Upper lobe of right lung (tissue), 1 donor: ENCODE measurements around the gene PCMTD2. TPM values are rescaled to one million over a fixed set of nuclear protein-coding genes. Genes with fewer than 3 reads are reported as not detected.

Experiments
- ATAC-seq: fragments of 200-7000 bp; cut with Tn5 transposase; one replicate; pipeline ENCODE4 v1.9.1; 2020; ENCODE audit warnings: mild to moderate bottlenecking, moderate library complexity
- DNase-seq: peaks from one replicate; pipeline ENCODE4 v3.0.0-alpha.2; 2020
- H3K27ac ChIP-seq: fragments of 200-600 bp; one replicate; pipeline ENCODE4 v1.8.0; 2022
- H3K27me3 ChIP-seq: fragments of 200-600 bp; one replicate; pipeline ENCODE4 v1.8.0; 2022; ENCODE audit warnings: mild to moderate bottlenecking
- H3K36me3 ChIP-seq: fragments of 200-600 bp; one replicate; pipeline ENCODE4 v1.8.0; 2022
- H3K4me1 ChIP-seq: fragments of 200-600 bp; one replicate; pipeline ENCODE4 v1.8.0; 2022
- H3K4me3 ChIP-seq: fragments of 200-600 bp; one replicate; pipeline ENCODE4 v1.8.0; 2022; ENCODE audit warnings: mild to moderate bottlenecking
- H3K9me3 ChIP-seq: fragments of 200-600 bp; one replicate; pipeline ENCODE4 v1.8.0; 2022
- CTCF ChIP-seq: fragments of 200-600 bp; IDR thresholded peaks from one replicate; pipeline ENCODE4 v1.8.0; 2022; ENCODE audit warnings: antibody characterized with exemption
- intact Hi-C: fragments of 100-400 bp; cut with DNase I; formaldehyde crosslinking; loops from one replicate; pipeline ENCODE4 v1.11.0; 2022
- total RNA-seq: library from RNA; stranded (reverse); fragmentation: NEBNext Ultra II Directional; extraction: Animal tissue kit (Norgen Biotek cat#: 25700); gene quantifications from one replicate; pipeline ENCODE4 v1.2.1, GENCODE V29; 2021
- donor health status: DM: no; HTN: yes; CAD: no; lungs with severe emphysema.

PCMTD2 gene
- total RNA-seq, 1 donor from 2014 or later: 58.8 TPM

- TF ChIP-seq CTCF: no peak
- no peaks in the 10 kb centered on the region for H3K4me1 ChIP-seq
- no peaks in the 10 kb centered on the region for H3K9me3 ChIP-seq
- H3K27me3 ChIP-seq: peaks cover 16% of the 10 kb centered on the region
- DNase-seq: no peak
- ATAC-seq: no peak
- H3K36me3 ChIP-seq: no peaks in the 10 kb centered on the region
- H3K4me3 ChIP-seq: no peak overlapping the region
- intact Hi-C loops: no loop called here
- no peak overlapping the region for H3K27ac ChIP-seq
These were observed 12.6 kb upstream of the PCMTD2 start for GRCh38 chr20:64242797-64243475.

- DNase-seq: no peak
- intact Hi-C loops: no loop called here
- Histone ChIP-seq H3K4me3 (no peak overlapping the region), H3K27me3 (peaks cover 16% of the 10 kb centered on the region), H3K36me3 (no peaks in the 10 kb centered on the region), H3K4me1 (no peaks in the 10 kb centered on the region), H3K9me3 (no peaks in the 10 kb centered on the region), H3K27ac (no peak overlapping the region)
- ATAC-seq: no peak
- no peak for TF ChIP-seq CTCF
These were observed 11.2 kb upstream of the PCMTD2 start for GRCh38 chr20:64244281-64244805.

- Histone ChIP-seq H3K27ac (no peak overlapping the region), H3K9me3 (no peaks in the 10 kb centered on the region), H3K27me3 (peaks cover 16% of the 10 kb centered on the region), H3K4me3 (no peak overlapping the region), H3K4me1 (no peaks in the 10 kb centered on the region), H3K36me3 (no peaks in the 10 kb centered on the region)
- DNase-seq (no peak), ATAC-seq (no peak)
- intact Hi-C loops: no loop called here
- no peak for TF ChIP-seq CTCF
These were observed 10.5 kb upstream of the PCMTD2 start for GRCh38 chr20:64244870-64245603.

- Histone ChIP-seq H3K36me3 (no peaks in the 10 kb centered on the region), H3K4me1 (no peaks in the 10 kb centered on the region), H3K4me3 (no peak overlapping the region), H3K9me3 (no peaks in the 10 kb centered on the region), H3K27ac (no peak overlapping the region), H3K27me3 (peaks cover 16% of the 10 kb centered on the region)
- DNase-seq (no peak), ATAC-seq (no peak)
- intact Hi-C loops: no loop called here
- TF ChIP-seq CTCF: no peak
These were observed 9.6 kb upstream of the PCMTD2 start for GRCh38 chr20:64245746-64246595.

GRCh38 chr20:64246616-64247306 is 8.8 kb upstream of the PCMTD2 start:
- no peaks in the 10 kb centered on the region for H3K9me3 ChIP-seq
- H3K27ac ChIP-seq: no peak overlapping the region
- no peaks in the 10 kb centered on the region for H3K36me3 ChIP-seq
- intact Hi-C loops: no loop called here
- no peak for TF ChIP-seq CTCF
- no peak overlapping the region for H3K4me3 ChIP-seq
- H3K4me1 ChIP-seq: no peaks in the 10 kb centered on the region
- ATAC-seq: no peak
- peaks cover 16% of the 10 kb centered on the region for H3K27me3 ChIP-seq
- DNase-seq: peak; percentile 52
